Aorta (tissue), 5 donors: Measurements from ENCODE around the gene PLAGL2. TPM values are rescaled to one million over a fixed set of nuclear protein-coding genes. Genes with fewer than 3 reads are reported as not detected.

Experiments used
- ATAC-seq: fragments of 200-7000 bp; cut with Tn5 transposase; one replicate; pipeline ENCODE4 v1.9.1; 2022; ENCODE audit warnings: moderate library complexity; ENCODE audit not compliant: low FRiP score
- DNase-seq, 2 donors: peaks; one replicate each; pipeline ENCODE4 v3.0.0-alpha.2; 2020
- H3K27ac ChIP-seq, 2 donors: one replicate each; pipeline ENCODE4 v1.5.1; 2013; ENCODE audit warnings: low read length in 2 of 2, mild to moderate bottlenecking in 2 of 2, moderate library complexity in 2 of 2, control low read depth in 1 of 2, inconsistent platforms in 1 of 2, low read depth in 1 of 2
- H3K27me3 ChIP-seq, 2 donors: one replicate each; pipeline ENCODE4 v1.6.1; 2013; ENCODE audit warnings: control low read depth in 1 of 2, low read length in 1 of 2, mild to moderate bottlenecking in 1 of 2, moderate library complexity in 1 of 2; ENCODE audit not compliant: insufficient read depth in 2 of 2, control insufficient read depth in 1 of 2
- H3K36me3 ChIP-seq, 2 donors: one replicate each; pipeline ENCODE4 v1.6.1; 2013; ENCODE audit warnings: control low read depth in 1 of 2, low read length in 1 of 2, mild to moderate bottlenecking in 1 of 2; ENCODE audit not compliant: insufficient read depth in 2 of 2, control insufficient read depth in 1 of 2
- H3K4me1 ChIP-seq, 2 donors: one replicate each; pipeline ENCODE4 v1.6.1; 2013; ENCODE audit warnings: low read length in 2 of 2, control low read depth in 1 of 2, mild to moderate bottlenecking in 1 of 2, moderate library complexity in 1 of 2; ENCODE audit not compliant: insufficient read depth in 2 of 2, control insufficient read depth in 1 of 2
- H3K4me3 ChIP-seq, 2 donors: one replicate each; pipeline ENCODE4 v1.5.1; 2013; ENCODE audit warnings: low read length in 2 of 2, control low read depth in 1 of 2, mild to moderate bottlenecking in 1 of 2
- H3K9me3 ChIP-seq: one replicate; pipeline ENCODE4 v1.6.1; 2013; ENCODE audit warnings: mild to moderate bottlenecking, low read length; ENCODE audit not compliant: control insufficient read depth
- WGBS, 2 donors: extraction: QIAGEN DNeasy Blood & Tissue Kit; methylation state at CpG; one replicate each; pipeline ENCODE4 v1.1.7; 2013; 5-methylcytosine and 5-hydroxymethylcytosine counted together
- intact Hi-C, 2 donors: fragments of 100-400 bp; cut with DNase I; formaldehyde crosslinking; loops; one replicate each; pipeline versions ENCODE4 v1.14.2 to v1.15.0; 2022
- polyA plus RNA-seq, 2 donors: library from polyadenylated mRNA; stranded (reverse); fragments of 200-250 nt; gene quantifications; one replicate each; pipeline ENCODE4 v1.2.3, GENCODE V29; 2013
- total RNA-seq, 2 donors: library from RNA; stranded (reverse); fragmentation: NEBNext Ultra II Directional; extraction: Animal tissue kit (Norgen Biotek cat#: 25700); gene quantifications; one replicate each; pipeline ENCODE4 v1.2.1, GENCODE V29; 2021
- donor health status: healthy with polysubstance abuse.
- donor health status: Bipolar disorder and iron deficiency.
- donor health status: DM: no; HTN: no; CAD: no.
- donor health status: DM: no; HTN: no; CAD: no.
- donor health status: DM: yes; HTN: yes; CAD: no.

The PLAGL2 gene
- total and polyA plus RNA-seq, 4 donors = 1.8 to 9.8 (median 5.3) TPM

GRCh38 chr20:32191873-32192272 lies 15.7 kb downstream of the PLAGL2 start:
- no peak for ATAC-seq
- H3K27me3 ChIP-seq = no peaks in the 10 kb centered on the region
- no peaks in the 10 kb centered on the region for H3K9me3 ChIP-seq
- intact Hi-C loops = no loop called here
- H3K4me1 ChIP-seq = no peaks in the 10 kb centered on the region
- H3K27ac ChIP-seq = no peak overlapping the region
- no peak for DNase-seq
- H3K4me3 ChIP-seq = no peak overlapping the region
- H3K36me3 ChIP-seq = peaks cover 2 to 3% of the 10 kb centered on the region in 2 donors

- no peak overlapping the region for H3K4me3 ChIP-seq
- intact Hi-C loops = no loop called here
- no peaks in the 10 kb centered on the region for H3K4me1 ChIP-seq
- H3K9me3 ChIP-seq = no peaks in the 10 kb centered on the region
- H3K36me3 ChIP-seq = peaks cover 2 to 3% of the 10 kb centered on the region in 2 donors
- ATAC-seq = no peak
- no peak for DNase-seq
- H3K27me3 ChIP-seq = no peaks in the 10 kb centered on the region
- H3K27ac ChIP-seq = no peak overlapping the region
- WGBS, 2 donors = 69 to 84% methylated on average over 3 of the region's 3 CpGs
These were observed 16.1 kb downstream of the PLAGL2 start for GRCh38 chr20:32191422-32191821.

- no peak for DNase-seq
- no peak for ATAC-seq
- peak overlapping the region in 1 of 2 donors; percentile 74 for H3K4me3 ChIP-seq
- H3K27ac ChIP-seq = peak overlapping the region; percentile 25 to 62
- intact Hi-C loops = no loop called here
- peaks cover under 1 to 2% of the 10 kb centered on the region in 2 donors for H3K36me3 ChIP-seq
- 33% methylated on average over 14 of the region's 14 CpGs for WGBS, 2 donors
- H3K27me3 ChIP-seq = no peaks in the 10 kb centered on the region
- H3K9me3 ChIP-seq = no peaks in the 10 kb centered on the region
- no peaks in the 10 kb centered on the region for H3K4me1 ChIP-seq
These were observed 16.7 kb downstream of the PLAGL2 start for GRCh38 chr20:32190616-32191415.

- H3K36me3 ChIP-seq = no peaks in the 10 kb centered on the region
- peak overlapping the region; percentile 25 to 62 for H3K27ac ChIP-seq
- intact Hi-C loops = no loop called here
- H3K9me3 ChIP-seq = no peaks in the 10 kb centered on the region
- WGBS, 2 donors = 4 to 6% methylated on average over 72 to 88 of the region's 88 CpGs
- peak overlapping the region; percentile 54 to 74 for H3K4me3 ChIP-seq
- no peaks in the 10 kb centered on the region for H3K27me3 ChIP-seq
- DNase-seq (peak; percentile 71 to 85), ATAC-seq (peak; percentile 67)
- no peaks in the 10 kb centered on the region for H3K4me1 ChIP-seq
These were observed 17.6 kb downstream of the PLAGL2 start for GRCh38 chr20:32189691-32190615.

GRCh38 chr20:32189123-32189410 lies 18.5 kb downstream of the PLAGL2 start:
- intact Hi-C loops = no loop called here
- Histone ChIP-seq H3K27ac (no peak overlapping the region), H3K36me3 (no peaks in the 10 kb centered on the region), H3K4me1 (no peaks in the 10 kb centered on the region), H3K27me3 (no peaks in the 10 kb centered on the region), H3K4me3 (no peak overlapping the region), H3K9me3 (no peaks in the 10 kb centered on the region)
- WGBS, 2 donors = 94% methylated on average over 9 of the region's 9 CpGs
- DNase-seq = no peak
- no peak for ATAC-seq

GRCh38 chr20:32188376-32189122 lies 19.0 kb downstream of the PLAGL2 start:
- no peak for DNase-seq
- H3K27me3 ChIP-seq = no peaks in the 10 kb centered on the region
- 97 to 98% methylated on average over 17 of the region's 17 CpGs for WGBS, 2 donors
- no peaks in the 10 kb centered on the region for H3K9me3 ChIP-seq
- no peak overlapping the region for H3K4me3 ChIP-seq
- intact Hi-C loops = no loop called here
- H3K27ac ChIP-seq = no peak overlapping the region
- no peaks in the 10 kb centered on the region for H3K36me3 ChIP-seq
- ATAC-seq = no peak
- H3K4me1 ChIP-seq = no peaks in the 10 kb centered on the region

- H3K4me1 ChIP-seq = no peaks in the 10 kb centered on the region
- no peaks in the 10 kb centered on the region for H3K9me3 ChIP-seq
- no peaks in the 10 kb centered on the region for H3K36me3 ChIP-seq
- WGBS, 2 donors = 99 to 100% methylated on average over 1 of the region's 1 CpG
- ATAC-seq (no peak), DNase-seq (no peak)
- intact Hi-C loops = no loop called here
- no peak overlapping the region for H3K4me3 ChIP-seq
- H3K27me3 ChIP-seq = no peaks in the 10 kb centered on the region
- H3K27ac ChIP-seq = no peak overlapping the region
These were observed 21.0 kb downstream of the PLAGL2 start for GRCh38 chr20:32186506-32186905.

- DNase-seq (no peak), ATAC-seq (no peak)
- Histone ChIP-seq H3K9me3 (no peaks in the 10 kb centered on the region), H3K4me1 (no peaks in the 10 kb centered on the region), H3K27me3 (no peaks in the 10 kb centered on the region), H3K4me3 (no peak overlapping the region), H3K27ac (no peak overlapping the region), H3K36me3 (no peaks in the 10 kb centered on the region)
- intact Hi-C loops = no loop called here
- 75 to 76% methylated on average over 10 of the region's 10 CpGs for WGBS, 2 donors
These were observed 22.5 kb downstream of the PLAGL2 start for GRCh38 chr20:32184961-32185603.
